Activated T-cell treated with anti-CD3 and anti-CD28 coated beads, Interleukin-2, amount 50 U/mL, for 72 hours (primary cell): ENCODE results near the gene KLHL14. TPM values are rescaled to one million over a fixed set of nuclear protein-coding genes. Genes with fewer than 3 reads are reported as not detected.
"Not testable (repeated sequence)": the region's sequence is repeated elsewhere in the genome, so short reads cannot be mapped to it uniquely, and the experiment has no call there.

Experiments used
- ATAC-seq, 2 donors: fragments of 150-1000 bp; cut with Tn5 transposase; replicated peaks in 1 of 2; 2 replicates each; pipeline ENCODE4 v1.10.0; 2021; ENCODE audit warnings: moderate library complexity in 2 of 2, mild to moderate bottlenecking in 1 of 2
- DNase-seq, 2 donors: peaks; one replicate each; pipeline ENCODE4 v3.0.0; 2021 to 2022; ENCODE audit warnings: mixed read lengths in 1 of 2
- H3K27ac Mint-ChIP-seq: one replicate; pipeline ENCODE4 v1.8.0; 2022; ENCODE audit warnings: mild to moderate bottlenecking, moderate library complexity, mixed read lengths
- H3K27me3 Mint-ChIP-seq: one replicate; pipeline ENCODE4 v1.8.0; 2022; ENCODE audit warnings: low read depth, mixed read lengths
- H3K36me3 Mint-ChIP-seq, 2 donors: one replicate each; pipeline ENCODE4 v1.8.0; 2022; ENCODE audit warnings: mixed read lengths in 2 of 2, mild to moderate bottlenecking in 1 of 2; ENCODE audit not compliant: insufficient read depth in 2 of 2
- H3K4me1 Mint-ChIP-seq: one replicate; pipeline ENCODE4 v1.8.0; 2022; ENCODE audit warnings: low read depth, mixed read lengths
- H3K4me3 Mint-ChIP-seq, 2 donors: one replicate each; pipeline ENCODE4 v1.8.0; 2022; ENCODE audit warnings: mild to moderate bottlenecking in 2 of 2, mixed read lengths in 2 of 2, moderate library complexity in 2 of 2
- H3K9me3 Mint-ChIP-seq, 2 donors: one replicate each; pipeline ENCODE4 v1.8.0; 2022; ENCODE audit warnings: mixed read lengths in 2 of 2
- total RNA-seq, 2 donors: library from RNA; stranded (reverse); gene quantifications; one replicate each; pipeline ENCODE4 v1.2.3, GENCODE V29; 2022

Gene KLHL14
- total RNA-seq, 2 donors from 2014 or later, result 0.05 TPM; not detected in 1

- no peak overlapping the region for H3K4me3 Mint-ChIP-seq
- no peak overlapping the region for H3K27ac Mint-ChIP-seq
- ATAC-seq (no peak), DNase-seq (no peak)
- H3K27me3 Mint-ChIP-seq, result no peaks in the 10 kb centered on the region
- H3K4me1 Mint-ChIP-seq, result no peaks in the 10 kb centered on the region
- no peaks in the 10 kb centered on the region for H3K36me3 Mint-ChIP-seq
- no peaks in the 10 kb centered on the region for H3K9me3 Mint-ChIP-seq
Measured at GRCh38 chr18:32688821-32689220, 84.0 kb downstream of the KLHL14 start.

- no peak overlapping the region for H3K27ac Mint-ChIP-seq
- H3K9me3 Mint-ChIP-seq, result no peaks in the 10 kb centered on the region
- no peaks in the 10 kb centered on the region for H3K36me3 Mint-ChIP-seq
- no peaks in the 10 kb centered on the region for H3K27me3 Mint-ChIP-seq
- no peaks in the 10 kb centered on the region for H3K4me1 Mint-ChIP-seq
- ATAC-seq (no peak), DNase-seq (no peak)
- no peak overlapping the region for H3K4me3 Mint-ChIP-seq
Measured at GRCh38 chr18:32684940-32685339, 87.9 kb downstream of the KLHL14 start.

GRCh38 chr18:32684096-32684495 lies 88.7 kb downstream of the KLHL14 start:
- Mint-ChIP-seq H3K4me1 (no peaks in the 10 kb centered on the region), H3K27me3 (no peaks in the 10 kb centered on the region), H3K36me3 (no peaks in the 10 kb centered on the region), H3K4me3 (no peak overlapping the region), H3K27ac (no peak overlapping the region), H3K9me3 (no peaks in the 10 kb centered on the region)
- DNase-seq (no peak), ATAC-seq (no peak)

- H3K27me3 Mint-ChIP-seq, result no peaks in the 10 kb centered on the region
- ATAC-seq (no peak), DNase-seq (no peak)
- no peak overlapping the region for H3K4me3 Mint-ChIP-seq
- H3K36me3 Mint-ChIP-seq, result no peaks in the 10 kb centered on the region
- no peak overlapping the region for H3K27ac Mint-ChIP-seq
- no peaks in the 10 kb centered on the region for H3K9me3 Mint-ChIP-seq
- no peaks in the 10 kb centered on the region for H3K4me1 Mint-ChIP-seq
Measured at GRCh38 chr18:32683044-32683443, 89.8 kb downstream of the KLHL14 start.

GRCh38 chr18:32677578-32677977 lies 95.2 kb downstream of the KLHL14 start:
- ATAC-seq, result no peak
- H3K4me1 Mint-ChIP-seq, result no peaks in the 10 kb centered on the region
- no peak for DNase-seq
- no peak overlapping the region for H3K4me3 Mint-ChIP-seq
- no peaks in the 10 kb centered on the region for H3K9me3 Mint-ChIP-seq
- no peaks in the 10 kb centered on the region for H3K36me3 Mint-ChIP-seq
- no peak overlapping the region for H3K27ac Mint-ChIP-seq
- H3K27me3 Mint-ChIP-seq, result peaks cover 5% of the 10 kb centered on the region

GRCh38 chr18:32674491-32674890 lies 98.3 kb downstream of the KLHL14 start:
- no peak overlapping the region for H3K27ac Mint-ChIP-seq
- ATAC-seq, result no peak
- no peaks in the 10 kb centered on the region for H3K9me3 Mint-ChIP-seq
- DNase-seq, result no peak
- H3K27me3 Mint-ChIP-seq, result peaks cover 5% of the 10 kb centered on the region
- no peak overlapping the region for H3K4me3 Mint-ChIP-seq
- H3K36me3 Mint-ChIP-seq, result no peaks in the 10 kb centered on the region
- no peaks in the 10 kb centered on the region for H3K4me1 Mint-ChIP-seq

- Mint-ChIP-seq H3K9me3 (no peaks in the 10 kb centered on the region), H3K4me1 (no peaks in the 10 kb centered on the region), H3K27me3 (peaks cover 5% of the 10 kb centered on the region), H3K27ac (no peak overlapping the region), H3K36me3 (no peaks in the 10 kb centered on the region), H3K4me3 (no peak overlapping the region)
- ATAC-seq, result no peak
- no peak for DNase-seq
Measured at GRCh38 chr18:32672398-32672797, 100.4 kb downstream of the KLHL14 start.

GRCh38 chr18:32670727-32671126 lies 102.1 kb downstream of the KLHL14 start:
- no peaks in the 10 kb centered on the region for H3K9me3 Mint-ChIP-seq
- ATAC-seq, result no peak
- no peak overlapping the region for H3K27ac Mint-ChIP-seq
- no peak for DNase-seq
- H3K4me1 Mint-ChIP-seq, result no peaks in the 10 kb centered on the region
- H3K36me3 Mint-ChIP-seq, result no peaks in the 10 kb centered on the region
- no peak overlapping the region for H3K4me3 Mint-ChIP-seq
- H3K27me3 Mint-ChIP-seq, result no peaks in the 10 kb centered on the region

GRCh38 chr18:32669549-32670165 lies 103.2 kb downstream of the KLHL14 start:
- Mint-ChIP-seq H3K27ac (no peak overlapping the region), H3K27me3 (no peaks in the 10 kb centered on the region), H3K36me3 (no peaks in the 10 kb centered on the region), H3K4me3 (no peak overlapping the region), H3K9me3 (no peaks in the 10 kb centered on the region), H3K4me1 (no peaks in the 10 kb centered on the region)
- no peak for DNase-seq
- ATAC-seq, result no peak

- no peaks in the 10 kb centered on the region for H3K4me1 Mint-ChIP-seq
- H3K27me3 Mint-ChIP-seq, result no peaks in the 10 kb centered on the region
- H3K9me3 Mint-ChIP-seq, result no peaks in the 10 kb centered on the region
- H3K36me3 Mint-ChIP-seq, result no peaks in the 10 kb centered on the region
- DNase-seq, result no peak
- H3K4me3 Mint-ChIP-seq, result no peak overlapping the region
- H3K27ac Mint-ChIP-seq, result no peak overlapping the region
- ATAC-seq, result no peak
Measured at GRCh38 chr18:32668956-32669355, 103.9 kb downstream of the KLHL14 start.

- Mint-ChIP-seq H3K27ac (no peak overlapping the region), H3K9me3 (no peaks in the 10 kb centered on the region), H3K4me3 (no peak overlapping the region), H3K27me3 (peaks cover 5% of the 10 kb centered on the region), H3K4me1 (no peaks in the 10 kb centered on the region), H3K36me3 (no peaks in the 10 kb centered on the region)
- DNase-seq (no peak), ATAC-seq (no peak)
Measured at GRCh38 chr18:32661486-32662299, 111.1 kb downstream of the KLHL14 start.

GRCh38 chr18:32654507-32654906 lies 118.3 kb downstream of the KLHL14 start:
- not testable (repeated sequence) for H3K4me3 Mint-ChIP-seq, H3K4me1 Mint-ChIP-seq, H3K27me3 Mint-ChIP-seq, H3K27ac Mint-ChIP-seq, H3K36me3 Mint-ChIP-seq, DNase-seq, ATAC-seq, H3K9me3 Mint-ChIP-seq

- not testable (repeated sequence) for H3K4me3 Mint-ChIP-seq, DNase-seq, H3K9me3 Mint-ChIP-seq, ATAC-seq, H3K27me3 Mint-ChIP-seq, H3K4me1 Mint-ChIP-seq, H3K27ac Mint-ChIP-seq, H3K36me3 Mint-ChIP-seq
Measured at GRCh38 chr18:32637659-32638058, 135.2 kb downstream of the KLHL14 start.

GRCh38 chr18:32637226-32637625 lies 135.6 kb downstream of the KLHL14 start:
- H3K4me3 Mint-ChIP-seq, result no peak overlapping the region
- H3K4me1 Mint-ChIP-seq, result no peaks in the 10 kb centered on the region
- H3K9me3 Mint-ChIP-seq, result peaks cover 0 to 2% of the 10 kb centered on the region in 2 donors
- no peak overlapping the region for H3K27ac Mint-ChIP-seq
- H3K27me3 Mint-ChIP-seq, result no peaks in the 10 kb centered on the region
- H3K36me3 Mint-ChIP-seq, result no peaks in the 10 kb centered on the region
- DNase-seq (no peak), ATAC-seq (no peak)
